HG02943 (cell line): ENCODE measurements around the gene UFSP2.

Source experiments
- ATAC-seq: cut with Tn5 transposase; IDR thresholded peaks from one replicate; pipeline ENCODE4 v1.9.1; 2021; ENCODE audit warnings: mild to moderate bottlenecking, low read depth, moderate library complexity; ENCODE audit not compliant: unreplicated experiment

UFSP2 gene, protein sequence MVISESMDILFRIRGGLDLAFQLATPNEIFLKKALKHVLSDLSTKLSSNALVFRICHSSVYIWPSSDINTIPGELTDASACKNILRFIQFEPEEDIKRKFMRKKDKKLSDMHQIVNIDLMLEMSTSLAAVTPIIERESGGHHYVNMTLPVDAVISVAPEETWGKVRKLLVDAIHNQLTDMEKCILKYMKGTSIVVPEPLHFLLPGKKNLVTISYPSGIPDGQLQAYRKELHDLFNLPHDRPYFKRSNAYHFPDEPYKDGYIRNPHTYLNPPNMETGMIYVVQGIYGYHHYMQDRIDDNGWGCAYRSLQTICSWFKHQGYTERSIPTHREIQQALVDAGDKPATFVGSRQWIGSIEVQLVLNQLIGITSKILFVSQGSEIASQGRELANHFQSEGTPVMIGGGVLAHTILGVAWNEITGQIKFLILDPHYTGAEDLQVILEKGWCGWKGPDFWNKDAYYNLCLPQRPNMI

GRCh38 chr4:185425647-185426352, at the start of gene UFSP2:
Gene UFSP2 (minus strand): TSS chr4:185425964. CDS start chr4:185425868, 96 bp downstream.
- ATAC-seq: peak; percentile 93

- ATAC-seq: no peak
Observed at GRCh38 chr4:185473247-185473646, 47.5 kb upstream of the UFSP2 start.

- no peak for ATAC-seq
Observed at GRCh38 chr4:185472103-185472542, 46.4 kb upstream of the UFSP2 start.

DNA sequence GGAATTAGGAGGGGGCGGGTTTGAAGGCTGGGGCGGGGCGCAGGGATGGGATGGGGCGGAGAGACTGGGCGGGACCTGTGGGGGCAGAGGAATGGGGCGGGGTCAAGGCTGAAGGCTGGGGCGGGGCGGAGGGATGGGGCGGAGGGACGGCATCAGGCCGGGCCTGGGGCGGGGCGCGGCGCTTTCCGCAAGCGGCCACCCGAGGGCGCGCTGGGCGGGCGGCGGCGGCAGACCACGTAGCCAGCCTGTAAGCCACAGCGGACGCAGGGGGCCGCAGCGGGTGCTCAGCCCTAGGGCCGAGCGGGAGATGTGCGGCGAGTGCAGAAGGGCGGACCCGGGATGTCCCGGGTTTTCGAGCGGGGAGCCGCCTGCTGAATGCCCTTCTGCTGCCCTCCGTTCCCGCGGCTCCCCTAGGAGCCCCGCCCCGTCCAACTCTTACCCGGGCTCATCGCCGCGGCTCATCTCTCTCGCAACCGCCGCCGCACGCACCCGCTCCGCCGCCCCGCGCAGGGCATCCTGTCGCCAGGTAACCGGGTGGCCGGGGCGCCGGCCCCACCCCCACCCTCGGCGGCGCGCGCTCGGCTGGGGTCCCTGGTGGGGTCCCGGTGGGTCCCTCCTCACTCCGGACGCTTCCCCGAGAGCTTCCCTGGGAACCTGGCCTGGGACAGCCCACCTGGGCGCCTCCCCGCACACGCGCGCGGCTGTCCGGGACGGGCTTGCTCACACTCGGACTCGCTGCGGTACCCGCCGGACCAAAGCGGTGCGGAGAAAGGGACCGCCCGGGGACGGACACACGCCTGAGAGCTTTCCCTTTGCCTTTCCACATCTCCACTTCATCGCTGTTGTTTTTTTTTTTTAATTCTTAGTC, 45.7 kb upstream of the UFSP2 start, which contains the start of gene CCDC110:
Gene CCDC110 (minus strand): TSS at position 499 of the 868 bp plus-strand sequence. CDS start 50 bp downstream, at position 449.
- ATAC-seq: peak; percentile 83

DNA sequence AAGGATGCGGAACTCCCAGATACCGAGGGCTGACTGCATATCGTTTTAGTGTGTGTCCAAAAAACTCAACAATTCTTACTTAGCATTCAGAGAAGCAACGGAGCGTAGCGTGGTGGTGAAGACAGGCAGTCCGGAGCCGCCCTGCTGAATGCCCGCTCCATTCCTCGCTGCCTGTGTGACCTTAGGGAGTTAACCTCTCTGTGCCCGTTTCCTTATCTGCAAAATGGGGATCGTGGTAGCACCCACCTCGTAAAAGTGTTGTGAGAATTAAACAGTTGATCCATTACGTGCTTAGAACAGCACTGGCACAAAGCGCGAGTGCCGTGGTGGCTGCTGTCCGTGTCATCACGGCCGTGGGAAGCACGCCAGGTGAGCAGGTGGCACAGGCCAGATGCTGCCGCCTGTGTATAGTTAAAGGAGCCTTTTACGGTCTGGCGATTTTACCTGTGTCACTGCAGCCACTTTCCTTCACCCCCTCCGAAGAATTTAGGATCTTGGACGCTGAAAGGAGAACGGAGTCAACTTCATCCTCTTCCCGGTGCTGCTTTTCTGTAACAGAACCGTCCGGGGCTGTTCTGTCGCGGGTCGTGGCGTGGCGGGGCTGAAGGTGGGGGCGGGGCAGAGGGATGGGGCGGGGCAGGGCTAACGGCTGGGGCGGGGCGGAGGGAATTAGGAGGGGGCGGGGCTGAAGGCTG, 44.9 kb upstream of the UFSP2 start:
- ATAC-seq: no peak

DNA sequence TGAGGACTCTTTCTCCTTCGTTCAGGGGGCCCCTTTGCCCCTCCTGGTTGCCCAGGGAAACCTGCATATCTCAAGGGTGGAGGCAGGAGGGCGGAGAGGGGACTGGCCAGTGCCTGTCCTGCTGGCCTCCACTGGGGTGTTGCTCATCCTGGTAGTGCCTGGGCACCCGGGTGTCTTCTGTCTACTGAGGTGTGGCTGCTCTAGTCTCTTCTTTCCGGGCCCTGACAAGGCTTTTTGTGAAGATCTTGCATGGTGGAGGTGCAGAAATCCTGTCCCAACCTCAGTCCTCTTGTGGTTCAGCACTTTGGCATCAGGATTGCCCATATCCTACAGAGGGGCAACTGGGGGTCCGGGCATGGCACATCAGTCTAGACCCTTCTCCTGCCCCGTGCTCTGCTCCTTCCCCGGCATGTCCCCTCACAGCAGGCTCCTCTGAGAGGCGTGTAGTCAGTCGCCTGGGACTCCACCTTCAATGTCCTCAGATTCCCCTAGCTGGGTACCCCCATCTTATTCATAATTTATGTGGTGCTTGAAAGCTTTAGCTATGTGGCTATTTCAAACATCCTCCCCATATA, 43.9 kb upstream of the UFSP2 start:
- ATAC-seq: no peak

- no peak for ATAC-seq
Observed at GRCh38 chr4:185468999-185469398, 43.2 kb upstream of the UFSP2 start.

- no peak for ATAC-seq
Observed at GRCh38 chr4:185467991-185468390, 42.2 kb upstream of the UFSP2 start.

DNA sequence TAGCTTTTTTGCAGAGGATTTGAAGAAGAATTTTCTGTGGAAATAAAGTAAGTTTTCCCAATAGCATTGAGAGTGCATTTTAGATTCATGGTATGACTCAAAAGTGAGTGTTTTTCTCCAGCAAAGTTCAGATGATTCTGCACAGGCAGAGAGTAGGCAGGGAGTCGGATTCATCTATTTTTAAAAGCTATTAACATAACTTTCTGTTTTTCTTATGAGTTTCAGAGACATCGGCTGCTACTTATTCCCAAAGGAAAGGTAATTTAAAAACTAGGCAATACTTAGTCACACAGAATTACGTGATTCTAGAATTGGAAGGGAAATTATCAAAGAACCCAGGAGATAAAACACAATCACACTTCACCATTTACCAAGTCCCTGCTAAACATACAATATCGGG, 41.3 kb upstream of the UFSP2 start:
- no peak for ATAC-seq

GRCh38 chr4:185465707-185466106, 39.9 kb upstream of the UFSP2 start:
- no peak for ATAC-seq

DNA sequence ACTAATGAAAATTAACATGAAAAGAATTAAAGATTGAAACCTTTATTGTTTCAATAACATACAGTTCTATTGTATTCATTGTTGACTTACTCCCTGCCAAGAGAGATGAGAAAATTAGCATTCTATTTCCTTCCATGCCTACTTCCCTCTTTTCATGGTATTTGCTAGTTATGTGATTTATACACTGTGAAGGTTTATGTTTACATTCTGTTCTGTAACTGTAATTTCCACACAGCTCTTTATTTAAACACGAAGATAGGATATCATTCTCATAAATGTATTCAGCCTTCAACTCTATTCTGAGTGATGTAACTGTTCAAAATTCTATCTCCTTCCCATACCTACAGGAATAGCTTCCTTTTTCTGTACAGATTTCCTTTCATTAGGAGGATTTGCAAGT, 39.1 kb upstream of the UFSP2 start:
- no peak for ATAC-seq

DNA sequence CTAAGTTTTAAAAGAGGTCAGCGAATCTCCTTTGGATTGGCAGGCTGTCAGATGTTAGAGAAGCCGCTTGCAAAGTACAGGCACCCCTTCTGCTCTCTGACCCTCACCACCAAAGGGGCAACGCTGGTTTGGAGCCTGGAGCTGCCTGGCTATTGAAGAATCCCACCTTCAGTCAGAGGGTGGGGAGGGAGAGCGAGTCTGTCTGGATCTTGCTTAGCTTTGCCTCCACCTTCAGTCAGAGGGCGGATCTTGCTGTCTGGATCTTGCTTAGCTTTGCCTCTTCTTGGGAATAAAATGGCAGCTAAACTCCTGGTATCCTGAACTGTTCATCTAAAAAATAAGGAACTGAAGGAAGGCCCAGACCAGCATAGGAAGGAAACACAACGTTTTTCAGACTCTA, 38.4 kb upstream of the UFSP2 start:
- no peak for ATAC-seq

DNA sequence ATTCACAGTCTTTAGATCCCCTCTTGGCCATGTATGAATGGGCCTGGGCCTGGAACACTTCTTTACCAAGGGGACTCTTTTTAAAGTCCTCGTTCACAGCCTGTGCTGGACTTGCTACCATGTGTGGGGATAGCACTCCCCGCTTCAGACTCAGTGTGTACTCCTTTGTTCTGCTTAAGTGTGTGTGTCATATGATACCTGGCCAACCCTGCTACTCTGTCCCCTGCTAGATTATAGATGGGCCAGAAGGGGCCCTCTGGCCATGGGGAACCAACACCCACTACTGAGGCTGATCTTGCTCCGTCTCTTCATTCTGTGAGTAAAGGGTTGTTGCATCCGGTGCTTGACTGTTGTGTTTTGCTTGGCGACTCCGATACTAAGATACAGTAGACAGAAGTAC, 37.8 kb upstream of the UFSP2 start:
- ATAC-seq: no peak

DNA sequence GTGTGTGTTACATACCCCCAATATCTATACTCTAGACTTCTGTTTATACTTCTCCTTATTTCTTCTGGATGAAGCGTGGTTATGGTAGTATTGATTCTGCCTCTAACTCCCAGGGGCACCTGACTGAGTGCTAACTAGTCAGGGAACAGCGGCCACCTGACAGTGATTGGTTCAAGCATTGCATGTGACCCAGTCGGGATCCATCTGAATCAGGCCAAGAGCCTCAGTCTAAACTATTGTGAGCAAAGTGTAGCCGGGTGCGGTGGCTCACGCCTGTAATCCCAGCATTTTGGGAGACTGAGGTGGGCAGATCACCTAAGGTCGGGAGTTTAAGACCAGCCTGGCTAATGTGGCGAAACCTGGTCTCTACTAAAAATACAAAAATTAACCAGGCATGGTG, 35.8 kb upstream of the UFSP2 start:
- no peak for ATAC-seq

DNA sequence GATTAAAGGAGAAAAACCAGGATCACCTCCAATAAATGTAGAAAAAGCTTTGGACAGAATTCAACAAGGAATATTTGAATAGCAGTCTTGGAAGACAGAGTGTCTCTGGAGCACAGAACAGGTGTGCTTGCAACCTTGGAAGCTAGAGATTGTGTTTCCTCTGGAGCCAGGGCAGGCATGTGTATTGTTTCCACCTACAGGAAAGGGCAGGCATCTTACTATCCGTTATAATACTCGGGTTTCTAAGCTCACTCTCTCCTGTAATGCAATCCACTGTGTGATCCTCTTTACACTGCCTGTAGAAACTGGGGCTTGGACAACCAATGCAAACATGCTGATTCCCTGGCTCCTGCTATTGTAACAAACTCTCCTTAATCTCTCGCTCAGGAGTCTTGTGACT, 31.4 kb upstream of the UFSP2 start:
- ATAC-seq: no peak

GRCh38 chr4:185456131-185456530, 30.4 kb upstream of the UFSP2 start:
- no peak for ATAC-seq

- ATAC-seq: no peak
Observed at GRCh38 chr4:185445209-185445608, 19.4 kb upstream of the UFSP2 start.

GRCh38 chr4:185441479-185441878, 15.7 kb upstream of the UFSP2 start:
- ATAC-seq: no peak

DNA sequence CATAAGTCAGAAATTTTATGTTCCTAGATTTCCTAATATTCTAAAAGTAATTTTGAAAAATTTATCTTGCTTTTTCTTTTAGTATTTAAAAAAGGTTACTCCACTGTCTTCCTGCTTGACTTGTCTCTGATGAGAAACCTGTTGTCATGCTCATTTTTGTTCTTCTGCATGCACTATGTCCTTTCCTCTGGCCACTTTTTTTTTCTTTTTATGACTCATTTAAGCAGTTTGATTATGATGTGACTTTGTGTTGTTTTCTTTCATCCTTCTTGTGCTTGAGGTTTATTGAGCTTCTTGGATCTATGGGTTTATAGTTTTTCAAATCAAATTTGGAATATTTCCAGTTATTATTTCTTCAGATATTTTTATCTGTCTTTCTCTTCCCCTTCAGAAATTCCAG, 12.0 kb upstream of the UFSP2 start:
- no peak for ATAC-seq

- no peak for ATAC-seq
Observed at GRCh38 chr4:185435466-185435865, 9.7 kb upstream of the UFSP2 start.
